H1 (cell line): ENCODE data around the gene EFEMP2. TPM values are rescaled to one million over a fixed set of nuclear protein-coding genes. Genes with fewer than 3 reads are reported as not detected.

ENCODE experiments used
- ASH2L ChIP-seq: fragments of 200-600, 300-600 bp; sonication (generic); IDR thresholded peaks from one replicate; pipeline ENCODE4 v1.7.1; 2017; ENCODE audit warnings: low read length
- KDM1A ChIP-seq: fragments of 200-600, 300-600 bp; sonication (generic); IDR thresholded peaks from 2 replicates; pipeline ENCODE4 v1.7.1; 2016; ENCODE audit warnings: mild to moderate bottlenecking, low read length, borderline replicate concordance
- KDM4A ChIP-seq: IDR thresholded peaks from one replicate; pipeline ENCODE4 v1.7.1; 2012; ENCODE audit warnings: low read depth, mild to moderate bottlenecking, moderate library complexity, low read length, inconsistent platforms; ENCODE audit not compliant: severe bottlenecking
- SIX5 ChIP-seq: IDR thresholded peaks from 2 replicates; pipeline ENCODE4 v1.6.1; 2011; ENCODE audit warnings: mild to moderate bottlenecking, low read depth, low read length
- SRF ChIP-seq: IDR thresholded peaks from 2 replicates; pipeline ENCODE4 v1.6.1; 2011; ENCODE audit warnings: mild to moderate bottlenecking, low read depth, low read length, moderate library complexity
- polyA plus RNA-seq, 7 experiments: library from polyadenylated mRNA; depleted of rRNA in 3 of 7; stranded (reverse) in 5 of 7; unstranded in 2 of 7; fragments of >200 nt in 5 of 7; fragments of 200-250 nt in 2 of 7; gene quantifications; 1 replicate in 5 of 7; 2 replicates in 1 of 7; 4 replicates in 1 of 7; pipeline versions ENCODE4 v1.2.1 to v1.2.3, GENCODE V29; 2011 to 2013; ENCODE audit warnings: missing spikeins in 2 of 7, mixed read lengths in 2 of 7
- total RNA-seq: library from RNA; stranded (reverse); fragmentation: NEBNext Ultra II Directional; extraction: Animal tissue kit (Norgen Biotek cat#: 25700); gene quantifications from 2 replicates; pipeline ENCODE4 v1.2.1, GENCODE V29; 2021

The EFEMP2 gene
- total and polyA plus RNA-seq, 2 of the 8 experiments (the other 6 are each of a cell fraction or from before 2014, with no cell fraction given) = 8.8 to 17.2 TPM

- TF ChIP-seq SIX5 (no peak), KDM1A (no peak), SRF (no peak), KDM4A (no peak), ASH2L (no peak)
- TF ChIP-seq, all 59 proteins: peak for 0
Observed at GRCh38 chr11:65870706-65871681, 1.6 kb downstream of the EFEMP2 start (continued).
